ENCODE measurements around the gene SAC3D1. TPM values are rescaled to one million over a fixed set of nuclear protein-coding genes. Genes with fewer than 3 reads are reported as not detected.

The SAC3D1 gene
- total RNA-seq, 2 donors from 2014 or later, result 25.0 to 29.4 TPM

GRCh38 chr11:65083134-65083833, 42.3 kb downstream of the SAC3D1 start:
- Histone ChIP-seq H3K4me1 (replicated peaks) (peaks cover 5% of the 10 kb centered on the region), H3K4me3 (peak overlapping the region; percentile 77 to 78), H3K27me3 (replicated peaks; ENCODE audit: insufficient read depth) (no peaks in the 10 kb centered on the region), H3K36me3 (peaks cover 0 to 5% of the 10 kb centered on the region in 2 donors), H3K9me3 (no peaks in the 10 kb centered on the region), H3K27ac (peak overlapping the region; percentile 91 to 94)
- no peak for DNase-seq (ENCODE audit: low spot score)
- intact Hi-C loops (cut with DNase I), result loop anchor here (5.0 kb wide), 2 partner anchors 34 to 41 kb away; partner anchors contain the start of genes SAC3D1 and ZNHIT2
- TF ChIP-seq CTCF (IDR thresholded peaks at IDR 0.05) (no peak), POLR2AphosphoS5 (IDR thresholded peaks at IDR 0.05) (no peak), POLR2A (IDR thresholded peaks at IDR 0.05) (no peak)
- WGBS, result 6% methylated on average over 13 of the region's 13 CpGs

GRCh38 chr11:65083834-65084597, 43.0 kb downstream of the SAC3D1 start, which contains the start of the genes CDCA5 and ZFPL1:
CDCA5 (minus strand) TSS chr11:65084040; CDS start chr11:65083978, 62 bp downstream.
ZFPL1 (plus strand) TSS chr11:65084222; CDS start chr11:65084699, 477 bp downstream.
- TF ChIP-seq POLR2AphosphoS5 (IDR thresholded peaks at IDR 0.05) (peak; percentile 100), CTCF (IDR thresholded peaks at IDR 0.05) (peak in 2 of 4 experiments; percentile 29 to 30), POLR2A (IDR thresholded peaks at IDR 0.05) (peak; percentile 57)
- peak; percentile 93 for DNase-seq (ENCODE audit: low spot score)
- Histone ChIP-seq H3K4me1 (replicated peaks) (peaks cover 5% of the 10 kb centered on the region), H3K9me3 (no peaks in the 10 kb centered on the region), H3K4me3 (peak within 1 kb of the TSS; percentile 77 to 78), H3K27ac (peak within 1 kb of the TSS; percentile 91 to 94), H3K27me3 (replicated peaks; ENCODE audit: insufficient read depth) (no peaks in the 10 kb centered on the region), H3K36me3 (peaks cover 0 to 5% of the 10 kb centered on the region in 2 donors)
- intact Hi-C loops (cut with DNase I), result loop anchor here (5.0 kb wide), 2 partner anchors 33 to 42 kb away; partner anchors contain the start of genes SAC3D1 and ZNHIT2
- whole genome bisulfite sequencing, result under 1% methylated on average over 60 of the region's 79 CpGs

- 35% methylated on average over 23 of the region's 23 CpGs for WGBS
- Histone ChIP-seq H3K36me3 (peaks cover 0 to 5% of the 10 kb centered on the region in 2 donors), H3K27ac (peak overlapping the region; percentile 91 to 94), H3K9me3 (no peaks in the 10 kb centered on the region), H3K27me3 (replicated peaks; ENCODE audit: insufficient read depth) (no peaks in the 10 kb centered on the region), H3K4me1 (replicated peaks) (peaks cover 5% of the 10 kb centered on the region), H3K4me3 (peak overlapping the region; percentile 77 to 78)
- DNase-seq (ENCODE audit: low spot score), result no peak
- TF ChIP-seq POLR2A (IDR thresholded peaks at IDR 0.05), result no peak
- intact Hi-C loops (cut with DNase I), result loop anchor here (5.0 kb wide), 2 partner anchors 33 to 42 kb away; partner anchors contain the start of genes SAC3D1 and ZNHIT2
Measured at GRCh38 chr11:65084598-65085375, 43.8 kb downstream of the SAC3D1 start.

- WGBS, result 92% methylated on average over 4 of the region's 4 CpGs
- Histone ChIP-seq H3K4me1 (replicated peaks) (peaks cover 5% of the 10 kb centered on the region), H3K36me3 (peaks cover 0 to 5% of the 10 kb centered on the region in 2 donors), H3K9me3 (no peaks in the 10 kb centered on the region), H3K4me3 (no peak overlapping the region), H3K27me3 (replicated peaks; ENCODE audit: insufficient read depth) (no peaks in the 10 kb centered on the region), H3K27ac (no peak overlapping the region)
- DNase-seq (ENCODE audit: low spot score), result no peak
- TF ChIP-seq CTCF (IDR thresholded peaks at IDR 0.05) (no peak), POLR2A (IDR thresholded peaks at IDR 0.05) (no peak), POLR2AphosphoS5 (IDR thresholded peaks at IDR 0.05) (no peak)
- intact Hi-C loops (cut with DNase I), result no loop called here
Measured at GRCh38 chr11:65085446-65085845, 44.4 kb downstream of the SAC3D1 start.

Measured in prostate gland (tissue), 2 donors.